IPS-20b (cell line): ENCODE measurements around the gene STEAP3.

Experiments
- H3K27ac ChIP-seq: one replicate; pipeline ENCODE4 v1.5.1; 2013; ENCODE audit warnings: low read length
- H3K27me3 ChIP-seq: 2 replicates; pipeline ENCODE4 v1.6.1; 2013; ENCODE audit warnings: mild to moderate bottlenecking, low read length, inconsistent platforms; ENCODE audit not compliant: insufficient read depth
- H3K36me3 ChIP-seq: 2 replicates; pipeline ENCODE4 v1.6.1; 2013; ENCODE audit warnings: low read depth, mild to moderate bottlenecking, inconsistent platforms, low read length, moderate library complexity; ENCODE audit not compliant: insufficient read depth
- H3K4me1 ChIP-seq: 2 replicates; pipeline ENCODE4 v1.6.1; 2013; ENCODE audit warnings: mild to moderate bottlenecking, control low read depth, inconsistent platforms, low read length, moderate library complexity; ENCODE audit not compliant: insufficient read depth
- H3K4me3 ChIP-seq: 2 replicates; pipeline ENCODE4 v1.5.1; 2013; ENCODE audit warnings: mild to moderate bottlenecking, low read length, inconsistent platforms
- H3K9ac ChIP-seq: 2 replicates; pipeline ENCODE4 v1.6.1; 2013; ENCODE audit warnings: low read depth, mild to moderate bottlenecking, inconsistent platforms, low read length, moderate library complexity
- H3K9me3 ChIP-seq: 2 replicates; pipeline ENCODE4 v1.6.1; 2013; ENCODE audit warnings: mild to moderate bottlenecking, low read depth, low read length, inconsistent platforms; ENCODE audit not compliant: insufficient read depth

Gene STEAP3, protein sequence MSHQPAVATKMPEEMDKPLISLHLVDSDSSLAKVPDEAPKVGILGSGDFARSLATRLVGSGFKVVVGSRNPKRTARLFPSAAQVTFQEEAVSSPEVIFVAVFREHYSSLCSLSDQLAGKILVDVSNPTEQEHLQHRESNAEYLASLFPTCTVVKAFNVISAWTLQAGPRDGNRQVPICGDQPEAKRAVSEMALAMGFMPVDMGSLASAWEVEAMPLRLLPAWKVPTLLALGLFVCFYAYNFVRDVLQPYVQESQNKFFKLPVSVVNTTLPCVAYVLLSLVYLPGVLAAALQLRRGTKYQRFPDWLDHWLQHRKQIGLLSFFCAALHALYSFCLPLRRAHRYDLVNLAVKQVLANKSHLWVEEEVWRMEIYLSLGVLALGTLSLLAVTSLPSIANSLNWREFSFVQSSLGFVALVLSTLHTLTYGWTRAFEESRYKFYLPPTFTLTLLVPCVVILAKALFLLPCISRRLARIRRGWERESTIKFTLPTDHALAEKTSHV

DNA sequence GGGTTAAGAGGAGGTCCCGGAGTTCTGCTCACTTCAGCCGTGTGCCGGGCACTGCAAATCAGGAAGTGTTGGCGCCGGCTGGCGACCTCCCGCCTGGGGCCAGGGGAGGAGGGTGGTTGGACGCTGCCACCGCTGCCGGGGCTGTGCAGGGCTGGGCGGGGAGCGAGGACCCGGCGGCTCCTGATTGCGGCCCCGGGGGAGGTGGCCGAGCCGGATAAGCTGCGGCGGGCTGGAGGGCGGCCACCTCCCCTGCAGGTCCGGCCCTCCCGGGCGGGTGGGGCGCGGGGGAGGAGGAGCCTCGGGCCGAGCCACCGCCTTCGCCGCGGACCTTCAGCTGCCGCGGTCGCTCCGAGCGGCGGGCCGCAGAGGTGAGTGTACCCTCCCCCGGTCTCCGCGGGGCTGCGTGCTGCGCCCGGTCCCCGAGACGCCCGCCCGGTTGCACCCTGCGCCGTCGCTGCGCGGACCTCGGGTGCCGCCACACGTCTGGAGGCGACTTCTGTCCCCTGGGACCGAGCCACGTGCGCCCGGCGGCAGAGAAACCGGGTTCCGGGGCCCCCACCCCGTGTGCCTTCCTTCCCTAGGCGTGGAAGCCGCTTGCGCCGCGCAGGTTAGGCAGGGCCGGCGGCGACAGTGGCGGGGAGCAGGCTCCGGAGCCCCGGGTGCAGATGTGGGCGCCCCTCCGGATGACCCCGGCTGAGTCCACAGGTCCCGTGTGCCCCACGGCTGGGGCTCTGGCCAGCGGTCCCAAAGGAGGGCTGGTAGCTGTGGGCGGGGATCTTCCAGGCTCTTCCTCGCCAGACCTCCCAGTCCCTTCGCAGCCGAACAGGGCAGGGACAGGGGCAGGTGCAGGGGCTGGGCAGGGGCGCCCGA, at the start of gene STEAP3:
TSS of gene STEAP3 (plus strand) at position 314 of the 870 bp plus-strand sequence. CDS start 7,179 bp downstream, outside the sequence.
- H3K27ac ChIP-seq, result no peak within 1 kb of the TSS
- no peaks in the 10 kb centered on the region for H3K36me3 ChIP-seq
- peak within 1 kb of the TSS; percentile 69; the same call in 1 of the 2 replicates for H3K9ac ChIP-seq
- H3K4me1 ChIP-seq, result peaks cover 20% of the 10 kb centered on the region
- H3K27me3 ChIP-seq, result peaks cover 35% of the 10 kb centered on the region
- H3K4me3 ChIP-seq, result peak within 1 kb of the TSS; percentile 70
- H3K9me3 ChIP-seq, result no peaks in the 10 kb centered on the region

DNA sequence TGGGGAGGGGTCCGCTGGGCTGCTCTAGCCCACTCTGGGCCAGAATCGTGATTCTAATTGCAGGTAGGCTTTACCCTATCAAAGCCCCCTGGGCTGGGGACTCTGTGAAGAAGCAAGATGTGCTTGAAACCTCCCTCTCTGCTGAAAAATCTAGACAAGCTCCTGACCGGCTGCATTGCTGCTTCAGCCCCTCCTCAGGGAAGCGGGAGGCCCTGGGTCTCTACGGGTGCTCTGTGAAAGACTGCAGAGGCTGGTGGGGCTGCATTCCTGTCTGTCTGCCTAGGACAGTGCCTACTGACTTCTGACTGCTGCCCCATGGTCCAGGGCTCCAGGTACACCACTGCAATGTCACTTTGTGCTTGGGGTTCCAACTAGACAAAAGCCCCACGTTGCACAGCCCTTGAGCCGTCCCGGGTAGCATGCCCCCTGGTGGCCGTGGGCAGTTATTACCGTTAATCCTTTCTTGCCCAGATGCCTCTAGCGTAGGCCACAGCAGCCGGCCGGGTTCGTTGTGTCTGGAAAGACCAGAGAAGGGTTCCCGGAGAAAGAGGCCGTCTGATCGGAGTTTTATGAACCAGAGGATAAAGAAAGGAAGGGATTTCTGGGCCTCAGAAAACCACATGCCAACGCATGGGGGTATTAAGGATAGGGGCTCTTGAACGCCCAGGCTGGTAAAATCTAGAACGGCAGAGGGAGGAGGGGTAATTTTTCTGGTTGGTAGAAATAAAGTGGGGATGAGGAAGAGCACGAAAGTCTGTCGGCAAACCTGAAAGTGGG, 49.2 kb upstream of the STEAP3 start:
- H3K4me3 ChIP-seq, result no peak overlapping the region
- 0 out of 2 replicates have a peak, but pooled peaks cover 1% of the 10 kb centered on the region for H3K27me3 ChIP-seq
- no peak overlapping the region for H3K27ac ChIP-seq

DNA sequence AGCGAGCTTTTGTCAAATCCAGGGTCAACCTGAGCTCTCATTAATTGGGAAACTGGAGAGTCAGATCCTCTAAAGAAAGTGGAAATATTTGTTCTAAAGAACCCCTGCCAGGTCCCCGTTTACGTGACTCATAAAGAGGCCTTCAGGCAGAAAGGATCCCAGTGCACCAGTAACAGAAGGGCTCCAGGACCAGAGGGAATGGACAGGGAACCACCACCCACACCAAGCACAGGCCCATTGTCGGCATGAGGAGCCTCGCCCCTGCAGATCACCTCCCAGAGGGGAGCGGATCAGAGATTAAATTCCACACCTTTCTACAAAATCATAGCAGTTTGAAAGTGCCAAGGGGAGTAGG, 48.7 kb upstream of the STEAP3 start:
- Histone ChIP-seq H3K36me3 (no peaks in the 10 kb centered on the region), H3K4me1 (no peaks in the 10 kb centered on the region), H3K9me3 (no peaks in the 10 kb centered on the region), H3K27me3 (no peaks in the 10 kb centered on the region), H3K27ac (no peak overlapping the region), H3K9ac (no peak overlapping the region), H3K4me3 (no peak overlapping the region)

More for the DNA sequence above, 49.2 kb upstream of the STEAP3 start:
- Histone ChIP-seq H3K9ac (no peak overlapping the region), H3K9me3 (no peaks in the 10 kb centered on the region), H3K4me1 (no peaks in the 10 kb centered on the region), H3K36me3 (no peaks in the 10 kb centered on the region)

DNA sequence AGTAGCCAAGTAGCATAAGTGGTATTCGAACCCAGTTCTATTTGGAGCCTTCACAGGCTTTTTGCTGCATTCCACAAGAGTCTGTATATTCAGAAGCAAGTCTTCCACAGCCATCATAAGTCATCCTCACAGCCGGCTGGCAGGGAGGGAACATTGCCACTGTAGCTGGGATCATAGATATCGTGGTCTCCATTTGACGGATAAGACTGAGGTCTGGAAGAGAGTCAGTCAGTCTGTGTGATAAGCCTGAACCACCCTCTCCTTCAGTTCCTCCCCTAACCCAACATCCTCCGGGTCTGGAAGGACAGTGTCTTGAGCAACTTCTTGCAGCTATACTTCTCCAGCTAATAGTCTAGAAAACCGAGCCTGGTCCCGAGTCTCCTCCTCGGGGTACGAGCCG, 48.1 kb upstream of the STEAP3 start:
- no peaks in the 10 kb centered on the region for H3K4me1 ChIP-seq
- H3K27me3 ChIP-seq, result no peaks in the 10 kb centered on the region
- H3K36me3 ChIP-seq, result no peaks in the 10 kb centered on the region
- no peaks in the 10 kb centered on the region for H3K9me3 ChIP-seq
- no peak overlapping the region for H3K4me3 ChIP-seq
- no peak overlapping the region for H3K9ac ChIP-seq
- H3K27ac ChIP-seq, result no peak overlapping the region

DNA sequence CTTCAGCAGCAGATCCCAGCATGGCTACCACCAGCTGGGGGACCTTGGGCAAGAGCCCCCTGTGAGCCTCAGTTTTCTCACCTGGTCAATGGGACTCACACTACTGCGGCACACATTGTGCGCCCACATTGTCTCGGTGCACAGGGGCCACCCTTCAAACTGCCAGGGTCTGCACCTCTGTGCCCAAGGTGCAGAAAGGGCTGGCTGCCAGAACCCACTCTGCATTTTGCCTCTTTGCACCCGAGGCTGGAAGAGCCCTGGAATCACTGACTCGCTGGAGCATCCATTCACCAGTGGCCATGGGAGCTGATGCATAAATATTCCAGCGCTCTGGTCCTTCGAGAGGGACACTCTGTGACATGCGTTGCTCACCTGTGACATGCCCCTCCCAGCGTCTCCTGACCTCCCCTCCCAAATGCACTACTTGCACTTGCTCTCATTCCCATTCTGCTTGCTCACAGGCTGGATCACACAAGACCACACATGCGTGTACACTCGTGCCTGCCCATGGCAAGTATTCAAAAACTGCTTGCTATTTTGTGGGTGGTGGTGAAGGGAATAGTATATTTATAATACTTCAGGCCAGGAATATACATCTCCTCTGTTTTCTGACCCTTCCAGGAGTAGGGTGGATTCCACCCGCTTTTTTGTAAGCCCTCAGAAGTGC, 46.3 kb upstream of the STEAP3 start:
- Histone ChIP-seq H3K9me3 (no peaks in the 10 kb centered on the region), H3K27me3 (no peaks in the 10 kb centered on the region), H3K36me3 (no peaks in the 10 kb centered on the region), H3K9ac (no peak overlapping the region), H3K27ac (no peak overlapping the region), H3K4me1 (no peaks in the 10 kb centered on the region), H3K4me3 (no peak overlapping the region)

DNA sequence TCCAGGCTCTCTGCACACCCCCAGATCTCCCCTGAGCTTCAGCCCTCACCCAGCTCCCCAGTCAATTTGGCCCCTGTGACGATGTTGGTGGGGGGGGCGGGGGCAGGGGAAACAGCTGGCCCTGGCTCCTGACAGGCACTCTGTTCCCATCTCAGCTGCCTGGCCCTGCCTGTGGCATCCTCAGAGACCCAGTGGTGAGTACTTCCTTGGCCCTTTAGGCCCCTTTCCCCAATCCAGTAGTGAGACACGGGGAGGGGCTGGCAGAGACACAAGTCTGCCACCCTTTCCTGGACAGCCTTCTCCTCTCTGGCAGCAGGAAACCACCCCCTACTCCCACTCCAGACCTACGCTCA, 45.8 kb upstream of the STEAP3 start:
- Histone ChIP-seq H3K4me3 (no peak overlapping the region), H3K27me3 (no peaks in the 10 kb centered on the region), H3K27ac (no peak overlapping the region), H3K36me3 (no peaks in the 10 kb centered on the region), H3K4me1 (no peaks in the 10 kb centered on the region), H3K9me3 (no peaks in the 10 kb centered on the region), H3K9ac (no peak overlapping the region)

DNA sequence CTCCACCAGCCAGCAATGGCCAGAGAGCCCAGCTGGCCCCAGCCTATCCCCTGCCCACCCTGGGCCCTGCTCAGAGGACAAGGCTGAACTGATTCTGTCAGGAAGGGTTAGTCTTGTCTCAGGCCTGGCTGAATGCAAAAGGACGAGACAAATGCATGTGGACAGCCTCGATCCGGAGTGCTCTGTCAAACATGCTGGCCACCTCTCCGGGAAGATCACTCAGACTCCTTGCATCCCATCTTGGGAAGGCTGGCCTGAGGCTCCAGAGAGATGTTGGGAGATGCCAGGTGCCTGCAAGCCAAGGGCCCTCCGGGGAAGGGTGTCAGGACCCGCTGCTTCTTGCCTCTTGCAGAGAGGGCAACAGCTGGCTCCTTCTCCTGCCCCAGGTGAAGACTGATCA, 44.9 kb upstream of the STEAP3 start:
- Histone ChIP-seq H3K4me1 (no peaks in the 10 kb centered on the region), H3K27me3 (no peaks in the 10 kb centered on the region), H3K4me3 (no peak overlapping the region), H3K9ac (no peak overlapping the region), H3K36me3 (no peaks in the 10 kb centered on the region), H3K9me3 (no peaks in the 10 kb centered on the region), H3K27ac (no peak overlapping the region)

DNA sequence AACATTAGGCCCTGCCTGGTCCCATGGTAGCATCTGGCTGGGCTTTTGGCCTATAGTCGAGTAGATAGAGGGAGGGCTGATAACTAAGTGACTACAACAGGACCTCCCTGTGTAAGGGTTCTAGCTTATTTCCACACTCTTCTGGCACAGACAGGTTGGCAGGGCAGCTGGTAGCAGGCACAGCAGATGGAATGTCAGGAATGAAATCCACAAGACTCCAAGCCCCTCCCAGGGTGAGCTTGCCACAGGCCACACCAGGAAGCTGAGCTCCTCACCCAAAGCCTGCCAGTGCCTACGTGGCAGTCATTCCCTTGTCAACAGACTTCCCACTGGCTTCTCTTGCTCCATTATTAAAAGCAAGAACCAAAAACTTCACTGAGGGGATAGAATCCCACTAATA, 44.4 kb upstream of the STEAP3 start:
- Histone ChIP-seq H3K4me3 (no peak overlapping the region), H3K27ac (no peak overlapping the region), H3K9me3 (no peaks in the 10 kb centered on the region), H3K36me3 (no peaks in the 10 kb centered on the region), H3K4me1 (no peaks in the 10 kb centered on the region), H3K9ac (no peak overlapping the region), H3K27me3 (no peaks in the 10 kb centered on the region)

DNA sequence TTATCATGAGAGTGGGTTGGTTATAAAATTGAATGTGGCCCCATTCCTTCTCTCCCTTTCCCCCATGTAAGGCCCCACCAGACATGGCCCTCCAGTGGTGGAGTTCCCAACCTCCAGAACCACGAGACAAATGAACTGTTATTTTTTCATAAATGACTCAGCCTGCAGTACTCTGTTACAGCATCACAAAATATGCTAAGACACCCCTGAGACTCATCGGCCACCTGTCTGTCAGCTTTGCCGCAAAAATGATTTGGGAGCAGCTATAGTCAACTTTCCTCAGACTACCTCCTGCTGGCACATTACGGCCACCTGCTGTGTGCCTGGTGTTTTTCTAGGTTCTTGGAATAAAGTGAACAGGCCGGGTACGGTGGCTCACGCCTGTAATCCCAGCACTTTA, 43.6 kb upstream of the STEAP3 start:
- no peaks in the 10 kb centered on the region for H3K36me3 ChIP-seq

DNA sequence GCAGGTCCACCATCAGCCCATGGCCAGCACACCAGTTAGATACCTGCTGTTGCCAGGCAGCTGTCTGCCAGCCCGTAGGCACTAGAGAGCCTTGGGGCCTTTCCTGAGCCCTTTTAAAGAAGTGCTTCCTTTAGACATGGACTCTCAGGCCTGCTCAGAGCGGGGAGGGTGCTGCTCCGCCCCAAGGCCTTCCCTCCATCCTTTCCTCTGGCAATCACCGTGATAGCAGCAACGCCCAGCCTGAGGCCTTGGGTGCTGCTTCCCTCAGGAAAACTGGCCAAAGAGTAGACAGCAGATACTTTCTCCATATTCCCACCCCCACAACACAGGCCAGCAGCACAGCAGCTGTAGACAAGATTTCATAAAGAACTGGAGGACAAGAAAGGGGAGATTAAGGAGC, 42.7 kb upstream of the STEAP3 start:
- H3K9ac ChIP-seq, result no peak overlapping the region
- H3K4me1 ChIP-seq, result no peaks in the 10 kb centered on the region

More for the DNA sequence above, 43.6 kb upstream of the STEAP3 start:
- Histone ChIP-seq H3K9ac (no peak overlapping the region), H3K27ac (no peak overlapping the region), H3K4me3 (no peak overlapping the region), H3K9me3 (no peaks in the 10 kb centered on the region), H3K27me3 (no peaks in the 10 kb centered on the region), H3K4me1 (no peaks in the 10 kb centered on the region)

DNA sequence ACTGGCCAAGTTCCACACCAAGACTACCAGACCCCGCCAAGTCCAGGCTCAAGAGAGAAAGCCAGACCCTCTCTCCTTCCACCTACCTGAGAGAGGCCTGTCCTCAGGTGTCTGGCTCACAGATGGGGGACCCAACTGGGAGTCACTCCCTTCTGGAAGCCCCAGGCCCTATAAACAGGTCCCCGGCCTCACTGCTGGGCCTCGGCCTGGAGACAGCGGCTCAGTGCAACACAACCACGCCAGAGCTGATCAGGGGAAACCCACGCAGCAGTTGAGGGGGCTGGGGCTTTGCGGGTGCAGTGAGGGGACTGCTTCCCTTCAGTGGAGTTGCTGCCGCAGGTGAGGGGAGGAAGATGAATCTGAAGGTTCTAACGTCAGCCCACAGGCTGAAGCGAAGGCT, 42.2 kb upstream of the STEAP3 start:
- Histone ChIP-seq H3K36me3 (no peaks in the 10 kb centered on the region), H3K9ac (no peak overlapping the region), H3K27me3 (no peaks in the 10 kb centered on the region), H3K4me3 (no peak overlapping the region), H3K9me3 (no peaks in the 10 kb centered on the region), H3K4me1 (no peaks in the 10 kb centered on the region), H3K27ac (no peak overlapping the region)

More for the DNA sequence above, 42.7 kb upstream of the STEAP3 start:
- no peaks in the 10 kb centered on the region for H3K27me3 ChIP-seq
- H3K4me3 ChIP-seq, result no peak overlapping the region
- H3K9me3 ChIP-seq, result no peaks in the 10 kb centered on the region
- H3K36me3 ChIP-seq, result no peaks in the 10 kb centered on the region
- no peak overlapping the region for H3K27ac ChIP-seq
